ENCODE measurements around the gene NR2C1. TPM values are rescaled to one million over a fixed set of nuclear protein-coding genes. Genes with fewer than 3 reads are reported as not detected.
"Not testable (repeated sequence)": the region's sequence is repeated elsewhere in the genome, so short reads cannot be mapped to it uniquely, and the experiment has no call there.

The NR2C1 gene
- total and polyA plus RNA-seq, 2 donors: 42.3 to 123 TPM

- H3K4me3 ChIP-seq (ENCODE audit: low read length in 2 of 2): no peak overlapping the region
- H3K27ac ChIP-seq (ENCODE audit: low read depth in 1 of 2, low read length in 1 of 2): no peak overlapping the region
- no peaks in the 10 kb centered on the region for H3K4me1 ChIP-seq (ENCODE audit: control insufficient read depth in 2 of 2, insufficient read depth in 2 of 2, low read length in 2 of 2)
- H3K36me3 ChIP-seq (ENCODE audit: control insufficient read depth in 2 of 2, insufficient read depth in 2 of 2, low read length in 1 of 2): peaks cover 0 to 3% of the 10 kb centered on the region in 2 donors
- no peak for DNase-seq (ENCODE audit: low read depth in 6 of 9, low spot score in 9 of 9)
- WGBS: 95% methylated on average over 7 of the region's 7 CpGs
- no peaks in the 10 kb centered on the region for H3K9me3 ChIP-seq (ENCODE audit: control insufficient read depth in 2 of 2, insufficient read depth in 1 of 2, low read length in 1 of 2)
- no peaks in the 10 kb centered on the region for H3K27me3 ChIP-seq (ENCODE audit: control insufficient read depth in 2 of 2, insufficient read depth in 1 of 2, low read length in 1 of 2)
These were observed 33.9 kb upstream of the NR2C1 start for GRCh38 chr12:95107362-95107761.

GRCh38 chr12:95105540-95105939, 32.1 kb upstream of the NR2C1 start:
- no peaks in the 10 kb centered on the region for H3K9me3 ChIP-seq (ENCODE audit: control insufficient read depth in 2 of 2, insufficient read depth in 1 of 2, low read length in 1 of 2)
- 97% methylated on average over 8 of the region's 8 CpGs for WGBS

GRCh38 chr12:95104919-95105452, 31.6 kb upstream of the NR2C1 start:
- no peak overlapping the region for H3K4me3 ChIP-seq (ENCODE audit: low read length in 2 of 2)
- no peak overlapping the region for H3K27ac ChIP-seq (ENCODE audit: low read depth in 1 of 2, low read length in 1 of 2)
- no peak for DNase-seq (ENCODE audit: low read depth in 6 of 9, low spot score in 9 of 9)
- no peaks in the 10 kb centered on the region for H3K9me3 ChIP-seq (ENCODE audit: control insufficient read depth in 2 of 2, insufficient read depth in 1 of 2, low read length in 1 of 2)
- H3K36me3 ChIP-seq (ENCODE audit: control insufficient read depth in 2 of 2, insufficient read depth in 2 of 2, low read length in 1 of 2): peaks cover 0 to 5% of the 10 kb centered on the region in 2 donors
- no peaks in the 10 kb centered on the region for H3K27me3 ChIP-seq (ENCODE audit: control insufficient read depth in 2 of 2, insufficient read depth in 1 of 2, low read length in 1 of 2)
- WGBS: 96% methylated on average over 2 of the region's 2 CpGs
- no peaks in the 10 kb centered on the region for H3K4me1 ChIP-seq (ENCODE audit: control insufficient read depth in 2 of 2, insufficient read depth in 2 of 2, low read length in 2 of 2)

More at GRCh38 chr12:95105540-95105939, 32.1 kb upstream of the NR2C1 start:
- no peaks in the 10 kb centered on the region for H3K27me3 ChIP-seq (ENCODE audit: control insufficient read depth in 2 of 2, insufficient read depth in 1 of 2, low read length in 1 of 2)
- H3K27ac ChIP-seq (ENCODE audit: low read depth in 1 of 2, low read length in 1 of 2): no peak overlapping the region
- H3K4me3 ChIP-seq (ENCODE audit: low read length in 2 of 2): no peak overlapping the region
- H3K36me3 ChIP-seq (ENCODE audit: control insufficient read depth in 2 of 2, insufficient read depth in 2 of 2, low read length in 1 of 2): peaks cover 0 to 4% of the 10 kb centered on the region in 2 donors
- no peak for DNase-seq (ENCODE audit: low read depth in 6 of 9, low spot score in 9 of 9)
- H3K4me1 ChIP-seq (ENCODE audit: control insufficient read depth in 2 of 2, insufficient read depth in 2 of 2, low read length in 2 of 2): no peaks in the 10 kb centered on the region

GRCh38 chr12:95102916-95103671, 29.7 kb upstream of the NR2C1 start:
- peaks cover 0 to 5% of the 10 kb centered on the region in 2 donors for H3K36me3 ChIP-seq (ENCODE audit: control insufficient read depth in 2 of 2, insufficient read depth in 2 of 2, low read length in 1 of 2)
- peak in 1 of 9 donors; percentile 13 for DNase-seq (ENCODE audit: low read depth in 6 of 9, low spot score in 9 of 9)
- 93% methylated on average over 8 of the region's 8 CpGs for whole genome bisulfite sequencing
- H3K4me3 ChIP-seq (ENCODE audit: low read length in 2 of 2): no peak overlapping the region
- H3K27me3 ChIP-seq (ENCODE audit: control insufficient read depth in 2 of 2, insufficient read depth in 1 of 2, low read length in 1 of 2): no peaks in the 10 kb centered on the region
- no peak overlapping the region for H3K27ac ChIP-seq (ENCODE audit: low read depth in 1 of 2, low read length in 1 of 2)
- no peaks in the 10 kb centered on the region for H3K9me3 ChIP-seq (ENCODE audit: control insufficient read depth in 2 of 2, insufficient read depth in 1 of 2, low read length in 1 of 2)
- no peaks in the 10 kb centered on the region for H3K4me1 ChIP-seq (ENCODE audit: control insufficient read depth in 2 of 2, insufficient read depth in 2 of 2, low read length in 2 of 2)

- DNase-seq (ENCODE audit: low read depth in 6 of 9, low spot score in 9 of 9); H3K36me3 ChIP-seq (ENCODE audit: control insufficient read depth in 2 of 2, insufficient read depth in 2 of 2, low read length in 1 of 2); H3K9me3 ChIP-seq (ENCODE audit: control insufficient read depth in 2 of 2, insufficient read depth in 1 of 2, low read length in 1 of 2); H3K4me1 ChIP-seq (ENCODE audit: control insufficient read depth in 2 of 2, insufficient read depth in 2 of 2, low read length in 2 of 2); H3K27ac ChIP-seq (ENCODE audit: low read depth in 1 of 2, low read length in 1 of 2); H3K4me3 ChIP-seq (ENCODE audit: low read length in 2 of 2); H3K27me3 ChIP-seq (ENCODE audit: control insufficient read depth in 2 of 2, insufficient read depth in 1 of 2, low read length in 1 of 2): not testable (repeated sequence)
- WGBS: 98% methylated on average over 5 of the region's 5 CpGs
These were observed 28.5 kb upstream of the NR2C1 start for GRCh38 chr12:95101957-95102356.

- WGBS: over 99% methylated on average over 11 of the region's 11 CpGs
- H3K27ac ChIP-seq (ENCODE audit: low read depth in 1 of 2, low read length in 1 of 2): no peak overlapping the region
- H3K36me3 ChIP-seq (ENCODE audit: control insufficient read depth in 2 of 2, insufficient read depth in 2 of 2, low read length in 1 of 2): peaks cover 0 to 5% of the 10 kb centered on the region in 2 donors
- no peaks in the 10 kb centered on the region for H3K4me1 ChIP-seq (ENCODE audit: control insufficient read depth in 2 of 2, insufficient read depth in 2 of 2, low read length in 2 of 2)
- no peak for DNase-seq (ENCODE audit: low read depth in 6 of 9, low spot score in 9 of 9)
- no peaks in the 10 kb centered on the region for H3K27me3 ChIP-seq (ENCODE audit: control insufficient read depth in 2 of 2, insufficient read depth in 1 of 2, low read length in 1 of 2)
- H3K4me3 ChIP-seq (ENCODE audit: low read length in 2 of 2): no peak overlapping the region
- no peaks in the 10 kb centered on the region for H3K9me3 ChIP-seq (ENCODE audit: control insufficient read depth in 2 of 2, insufficient read depth in 1 of 2, low read length in 1 of 2)
These were observed 27.1 kb upstream of the NR2C1 start for GRCh38 chr12:95100264-95101190.

- H3K9me3 ChIP-seq (ENCODE audit: control insufficient read depth in 2 of 2, insufficient read depth in 1 of 2, low read length in 1 of 2): no peaks in the 10 kb centered on the region
- H3K36me3 ChIP-seq (ENCODE audit: control insufficient read depth in 2 of 2, insufficient read depth in 2 of 2, low read length in 1 of 2): peaks cover 0 to 3% of the 10 kb centered on the region in 2 donors
- H3K27ac ChIP-seq (ENCODE audit: low read depth in 1 of 2, low read length in 1 of 2): no peak overlapping the region
- no peak for DNase-seq (ENCODE audit: low read depth in 6 of 9, low spot score in 9 of 9)
- H3K27me3 ChIP-seq (ENCODE audit: control insufficient read depth in 2 of 2, insufficient read depth in 1 of 2, low read length in 1 of 2): no peaks in the 10 kb centered on the region
- no peaks in the 10 kb centered on the region for H3K4me1 ChIP-seq (ENCODE audit: control insufficient read depth in 2 of 2, insufficient read depth in 2 of 2, low read length in 2 of 2)
- WGBS: 96% methylated on average over 4 of the region's 4 CpGs
- no peak overlapping the region for H3K4me3 ChIP-seq (ENCODE audit: low read length in 2 of 2)
These were observed 25.9 kb upstream of the NR2C1 start for GRCh38 chr12:95099270-95099790.

GRCh38 chr12:95096852-95097251, 23.4 kb upstream of the NR2C1 start:
- Histone ChIP-seq H3K9me3 (ENCODE audit: control insufficient read depth in 2 of 2, insufficient read depth in 1 of 2, low read length in 1 of 2) (no peaks in the 10 kb centered on the region), H3K27ac (ENCODE audit: low read depth in 1 of 2, low read length in 1 of 2) (no peak overlapping the region), H3K36me3 (ENCODE audit: control insufficient read depth in 2 of 2, insufficient read depth in 2 of 2, low read length in 1 of 2) (peaks cover 0 to 3% of the 10 kb centered on the region in 2 donors), H3K4me1 (ENCODE audit: control insufficient read depth in 2 of 2, insufficient read depth in 2 of 2, low read length in 2 of 2) (no peaks in the 10 kb centered on the region), H3K4me3 (ENCODE audit: low read length in 2 of 2) (no peak overlapping the region), H3K27me3 (ENCODE audit: control insufficient read depth in 2 of 2, insufficient read depth in 1 of 2, low read length in 1 of 2) (no peaks in the 10 kb centered on the region)
- no peak for DNase-seq (ENCODE audit: low read depth in 6 of 9, low spot score in 9 of 9)
- WGBS: 92% methylated on average over 3 of the region's 3 CpGs

Measured in thymus (tissue), 11 donors.